Fibroblast of villous mesenchyme (primary cell): Measurements from ENCODE around the gene DHRSX. TPM values are rescaled to one million over a fixed set of nuclear protein-coding genes. Genes with fewer than 3 reads are reported as not detected.
A peak's percentile ranks its signal among the peaks of the same experiment; 100 is the strongest.

Source experiments
- DNase-seq: peaks from one replicate; pipeline ENCODE4 v3.0.0-alpha.2; 2010; ENCODE audit warnings: low read depth
- H3K4me3 ChIP-seq: 2 replicates; pipeline ENCODE4 v1.5.1; 2011; ENCODE audit warnings: low read depth, mild to moderate bottlenecking, low read length
- total RNA-seq: library from RNA; depleted of rRNA; stranded (reverse); fragments of >200 nt; gene quantifications from 2 replicates; pipeline ENCODE4 v1.2.3, GENCODE V29; 2012
- TF ChIP-seq, protein P1 (sequence below): IDR thresholded peaks from 2 replicates; pipeline ENCODE4 v1.5.1; 2012; ENCODE audit warnings: low read depth, mild to moderate bottlenecking, low read length; ENCODE audit not compliant: insufficient read depth

DHRSX gene
- total RNA-seq, 1 donor: 24.6 TPM

DNA sequence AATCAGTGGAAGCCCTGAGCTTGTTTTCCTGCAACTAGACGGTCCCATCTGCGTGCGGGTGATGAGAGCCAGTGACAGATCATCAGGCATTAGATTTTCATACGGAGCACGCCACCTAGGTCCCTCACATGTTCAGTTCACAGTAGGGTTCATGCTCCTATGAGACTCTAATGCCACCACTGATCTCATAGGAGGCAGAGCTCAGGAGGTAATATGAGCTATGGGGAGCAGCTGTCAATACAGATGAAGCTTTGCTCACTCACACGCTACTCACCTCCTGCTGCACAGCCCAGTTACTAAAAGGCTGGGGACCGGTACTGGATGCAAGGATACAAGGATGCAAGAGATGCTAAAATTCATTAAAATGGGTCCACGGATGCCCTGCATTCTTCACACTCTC is 61.2 kb downstream of the DHRSX start:
- DNase-seq: no peak
- TF ChIP-seq, protein P1, sequence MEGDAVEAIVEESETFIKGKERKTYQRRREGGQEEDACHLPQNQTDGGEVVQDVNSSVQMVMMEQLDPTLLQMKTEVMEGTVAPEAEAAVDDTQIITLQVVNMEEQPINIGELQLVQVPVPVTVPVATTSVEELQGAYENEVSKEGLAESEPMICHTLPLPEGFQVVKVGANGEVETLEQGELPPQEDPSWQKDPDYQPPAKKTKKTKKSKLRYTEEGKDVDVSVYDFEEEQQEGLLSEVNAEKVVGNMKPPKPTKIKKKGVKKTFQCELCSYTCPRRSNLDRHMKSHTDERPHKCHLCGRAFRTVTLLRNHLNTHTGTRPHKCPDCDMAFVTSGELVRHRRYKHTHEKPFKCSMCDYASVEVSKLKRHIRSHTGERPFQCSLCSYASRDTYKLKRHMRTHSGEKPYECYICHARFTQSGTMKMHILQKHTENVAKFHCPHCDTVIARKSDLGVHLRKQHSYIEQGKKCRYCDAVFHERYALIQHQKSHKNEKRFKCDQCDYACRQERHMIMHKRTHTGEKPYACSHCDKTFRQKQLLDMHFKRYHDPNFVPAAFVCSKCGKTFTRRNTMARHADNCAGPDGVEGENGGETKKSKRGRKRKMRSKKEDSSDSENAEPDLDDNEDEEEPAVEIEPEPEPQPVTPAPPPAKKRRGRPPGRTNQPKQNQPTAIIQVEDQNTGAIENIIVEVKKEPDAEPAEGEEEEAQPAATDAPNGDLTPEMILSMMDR: no peak
- no peak overlapping the region for H3K4me3 ChIP-seq

DNA sequence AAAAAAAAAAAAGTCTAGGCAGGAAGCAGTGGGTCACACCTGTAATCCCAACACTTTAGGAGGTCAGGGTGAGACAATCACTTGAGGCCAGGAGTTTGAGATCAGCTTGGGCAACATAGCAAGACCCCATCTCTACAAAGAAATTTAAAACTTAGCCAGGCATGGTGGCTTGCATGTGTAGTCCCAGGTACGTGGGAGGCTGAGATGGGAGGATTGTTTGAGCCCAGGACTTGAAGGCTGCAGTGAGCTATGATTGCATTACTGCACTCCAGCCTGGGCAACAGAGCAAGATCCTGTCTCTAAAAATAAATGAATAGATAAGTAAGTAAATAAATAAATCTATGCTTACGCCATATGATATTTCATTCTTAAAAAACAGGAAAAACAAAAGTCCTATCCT is 65.3 kb downstream of the DHRSX start:
- DNase-seq: no peak
- H3K4me3 ChIP-seq: no peak overlapping the region
- TF ChIP-seq, protein P1: no peak

DNA sequence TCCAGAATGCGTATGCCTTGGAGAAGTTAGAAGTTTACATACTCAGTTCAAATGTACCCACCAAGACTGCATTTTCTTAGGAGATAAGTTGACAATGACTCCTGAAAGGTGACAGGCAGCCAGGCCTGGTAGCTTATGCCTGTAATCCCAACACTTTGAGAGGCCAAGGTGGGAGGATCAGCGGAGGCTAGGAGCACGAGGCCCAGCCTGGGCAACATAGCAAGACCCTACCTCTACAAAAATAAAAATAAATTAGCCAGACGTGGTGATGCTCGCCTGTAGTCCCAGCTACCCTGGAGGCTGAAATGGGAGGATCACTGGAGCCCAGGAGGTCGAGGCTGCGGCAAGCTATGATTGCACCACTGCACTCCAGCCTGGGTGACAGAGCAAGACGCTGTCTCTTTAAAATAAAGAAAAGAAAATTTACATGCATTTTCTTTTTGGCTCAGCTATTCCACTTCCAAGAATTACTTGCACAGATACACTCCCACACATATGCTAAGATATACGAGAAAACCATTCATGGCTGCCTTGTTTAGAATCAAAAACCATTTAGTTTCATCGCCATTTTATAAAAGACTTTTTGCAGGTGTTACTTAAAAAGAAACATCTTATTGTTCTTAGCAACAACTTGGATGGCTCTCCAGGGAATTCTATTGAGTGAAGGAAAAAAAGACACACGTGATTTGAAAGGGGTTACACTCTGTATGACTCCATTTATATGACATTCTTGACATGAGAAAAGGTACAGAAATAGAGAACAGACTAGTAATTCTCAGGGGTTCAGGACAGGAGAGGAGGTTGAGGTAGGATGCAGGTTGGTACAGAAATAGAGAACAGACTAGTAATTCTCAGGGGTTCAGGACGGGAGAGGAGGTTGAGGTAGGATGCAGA is 66.3 kb downstream of the DHRSX start:
- no peak for DNase-seq
- no peak overlapping the region for H3K4me3 ChIP-seq
- TF ChIP-seq, protein P1: no peak

DNA sequence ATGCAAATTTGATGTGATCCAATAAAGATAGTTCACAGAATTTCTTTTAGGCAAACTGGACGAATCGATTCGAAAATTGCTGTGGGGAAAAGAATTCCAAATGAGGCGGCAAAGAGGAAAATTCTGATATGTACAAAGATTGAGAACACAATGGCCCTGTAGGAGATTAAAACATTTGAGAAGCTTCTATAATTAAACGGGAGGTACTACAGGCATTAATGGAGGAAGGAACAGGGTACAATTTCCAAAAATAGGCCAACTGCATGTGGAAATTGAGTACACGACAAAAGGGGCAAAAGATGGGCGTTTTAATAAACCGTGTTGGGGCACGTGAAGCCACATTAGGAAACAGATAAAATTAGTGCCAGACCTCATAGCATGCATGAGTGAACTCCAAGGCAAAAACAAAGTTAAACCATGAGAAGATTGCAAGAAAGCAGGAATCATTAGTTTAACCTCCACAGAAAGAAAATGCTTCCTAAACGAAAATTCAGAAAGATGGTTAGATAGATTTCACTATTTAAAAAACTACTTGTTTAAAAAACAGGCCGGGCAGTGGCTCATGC is 68.4 kb downstream of the DHRSX start:
- TF ChIP-seq, protein P1: no peak
- DNase-seq: no peak
- no peak overlapping the region for H3K4me3 ChIP-seq

DNA sequence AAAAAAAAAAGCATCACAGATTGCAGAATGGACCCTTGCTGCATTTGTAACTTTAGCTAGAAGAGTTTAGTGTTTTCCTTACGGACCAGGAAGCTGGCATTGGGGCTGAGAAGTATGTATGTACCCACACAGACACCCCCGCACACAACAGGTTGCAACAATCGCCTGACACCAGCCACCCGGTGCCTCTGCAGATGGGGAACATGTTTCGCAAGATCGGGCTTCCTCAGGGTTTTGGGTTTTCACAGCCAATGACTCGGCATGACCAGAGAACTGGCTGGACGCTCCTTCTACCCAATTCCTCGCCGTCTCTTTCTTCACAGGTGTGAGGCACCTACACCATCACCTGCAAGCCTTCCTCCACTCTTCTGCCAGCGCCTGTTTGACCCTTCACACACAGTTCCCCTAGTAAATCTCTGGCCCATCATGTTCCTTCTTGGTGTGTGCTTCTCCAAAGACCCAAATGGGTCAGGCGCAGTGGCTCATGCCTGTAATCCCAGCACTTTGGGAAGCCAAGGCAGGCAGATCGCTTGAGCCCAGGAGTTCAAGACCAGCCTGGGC is 70.4 kb downstream of the DHRSX start:
- DNase-seq: peak; percentile 11

DNA sequence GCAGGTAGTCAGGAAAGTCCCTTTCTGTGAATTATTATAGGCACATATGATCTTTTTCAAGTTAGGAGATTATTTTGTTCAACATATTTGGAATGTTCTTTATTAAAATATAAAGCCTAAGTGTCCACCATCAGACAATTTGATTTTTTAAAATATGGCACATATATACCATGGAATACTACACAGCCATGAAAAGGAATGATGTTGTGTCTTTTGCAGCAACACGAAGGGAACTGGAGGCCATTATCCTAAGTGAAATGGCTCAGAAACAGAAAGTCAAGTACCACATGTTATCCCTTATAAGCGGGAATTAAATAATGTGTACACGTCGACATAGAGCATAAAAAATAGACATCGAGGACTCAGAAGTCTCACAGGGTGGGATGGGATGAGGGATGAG is 73.0 kb downstream of the DHRSX start:
- TF ChIP-seq, protein P1: no peak
- DNase-seq: no peak
- H3K4me3 ChIP-seq: no peak overlapping the region

More for the DNA sequence above, 70.4 kb downstream of the DHRSX start:
- H3K4me3 ChIP-seq: no peak overlapping the region
- TF ChIP-seq, protein P1: no peak
